Measurements from ENCODE around the gene CFAP46. TPM values are rescaled to one million over a fixed set of nuclear protein-coding genes. Genes with fewer than 3 reads are reported as not detected.

CFAP46 gene
- total RNA-seq, 2 experiments from 2014 or later, result not detected

GRCh38 chr10:132802048-132802447, 140.3 kb downstream of the CFAP46 start:
- ChIA-PET CTCF (no interaction called here), POLR2A (no interaction called here)
- no peaks in the 10 kb centered on the region for H3K36me3 Mint-ChIP-seq (ENCODE audit: low read depth)
- H3K4me1 Mint-ChIP-seq (ENCODE audit: low read depth), result no peaks in the 10 kb centered on the region
- ATAC-seq (ENCODE audit: poor library complexity), result no peak
- intact Hi-C loops (cut with DNase I, micrococcal nuclease), result no loop called here
- H3K27ac ChIP-seq (ENCODE audit: low read depth in 1 of 2, low read length in 2 of 2), result no peak overlapping the region
- no peak overlapping the region for H3K4me3 ChIP-seq (ENCODE audit: low read length)
- no peaks in the 10 kb centered on the region for H3K4me1 ChIP-seq (ENCODE audit: insufficient read depth, low read length)
- no peaks in the 10 kb centered on the region for H3K27me3 ChIP-seq (ENCODE audit: control insufficient read depth in 1 of 2, insufficient read depth in 2 of 2, low read length in 2 of 2)
- DNase-seq, result no peak
- TF ChIP-seq, protein P1, sequence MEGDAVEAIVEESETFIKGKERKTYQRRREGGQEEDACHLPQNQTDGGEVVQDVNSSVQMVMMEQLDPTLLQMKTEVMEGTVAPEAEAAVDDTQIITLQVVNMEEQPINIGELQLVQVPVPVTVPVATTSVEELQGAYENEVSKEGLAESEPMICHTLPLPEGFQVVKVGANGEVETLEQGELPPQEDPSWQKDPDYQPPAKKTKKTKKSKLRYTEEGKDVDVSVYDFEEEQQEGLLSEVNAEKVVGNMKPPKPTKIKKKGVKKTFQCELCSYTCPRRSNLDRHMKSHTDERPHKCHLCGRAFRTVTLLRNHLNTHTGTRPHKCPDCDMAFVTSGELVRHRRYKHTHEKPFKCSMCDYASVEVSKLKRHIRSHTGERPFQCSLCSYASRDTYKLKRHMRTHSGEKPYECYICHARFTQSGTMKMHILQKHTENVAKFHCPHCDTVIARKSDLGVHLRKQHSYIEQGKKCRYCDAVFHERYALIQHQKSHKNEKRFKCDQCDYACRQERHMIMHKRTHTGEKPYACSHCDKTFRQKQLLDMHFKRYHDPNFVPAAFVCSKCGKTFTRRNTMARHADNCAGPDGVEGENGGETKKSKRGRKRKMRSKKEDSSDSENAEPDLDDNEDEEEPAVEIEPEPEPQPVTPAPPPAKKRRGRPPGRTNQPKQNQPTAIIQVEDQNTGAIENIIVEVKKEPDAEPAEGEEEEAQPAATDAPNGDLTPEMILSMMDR (IDR thresholded peaks at IDR 0.05), result no peak
- H3K4me3 Mint-ChIP-seq, result no peak overlapping the region
- peaks cover 0 to 15% of the 10 kb centered on the region in 2 experiments for H3K9me3 ChIP-seq (ENCODE audit: control insufficient read depth in 1 of 2, insufficient read depth in 1 of 2, low read length in 2 of 2)
- H3K27me3 Mint-ChIP-seq, result no peaks in the 10 kb centered on the region
- H3K9me3 Mint-ChIP-seq, result no peaks in the 10 kb centered on the region
- H3K36me3 ChIP-seq (ENCODE audit: insufficient read depth, low read length), result no peaks in the 10 kb centered on the region
- H3K27ac Mint-ChIP-seq, result no peak overlapping the region

GRCh38 chr10:132799865-132800264, 142.5 kb downstream of the CFAP46 start:
- Histone ChIP-seq H3K9me3 (ENCODE audit: control insufficient read depth in 1 of 2, insufficient read depth in 1 of 2, low read length in 2 of 2) (peaks cover 0 to 20% of the 10 kb centered on the region in 2 experiments), H3K4me1 (ENCODE audit: insufficient read depth, low read length) (no peaks in the 10 kb centered on the region), H3K36me3 (ENCODE audit: insufficient read depth, low read length) (no peaks in the 10 kb centered on the region), H3K27me3 (ENCODE audit: control insufficient read depth in 1 of 2, insufficient read depth in 2 of 2, low read length in 2 of 2) (no peaks in the 10 kb centered on the region), H3K27ac (ENCODE audit: low read depth in 1 of 2, low read length in 2 of 2) (no peak overlapping the region), H3K4me3 (ENCODE audit: low read length) (no peak overlapping the region)
- ChIA-PET CTCF (no interaction called here), POLR2A (no interaction called here)
- Mint-ChIP-seq H3K4me3 (no peak overlapping the region), H3K9me3 (no peaks in the 10 kb centered on the region), H3K4me1 (ENCODE audit: low read depth) (no peaks in the 10 kb centered on the region), H3K27ac (no peak overlapping the region), H3K27me3 (no peaks in the 10 kb centered on the region), H3K36me3 (ENCODE audit: low read depth) (no peaks in the 10 kb centered on the region)
- DNase-seq (no peak), ATAC-seq (ENCODE audit: poor library complexity) (no peak)
- intact Hi-C loops (cut with DNase I, micrococcal nuclease), result no loop called here
- TF ChIP-seq, protein P1 (IDR thresholded peaks at IDR 0.05), result no peak

DNA sequence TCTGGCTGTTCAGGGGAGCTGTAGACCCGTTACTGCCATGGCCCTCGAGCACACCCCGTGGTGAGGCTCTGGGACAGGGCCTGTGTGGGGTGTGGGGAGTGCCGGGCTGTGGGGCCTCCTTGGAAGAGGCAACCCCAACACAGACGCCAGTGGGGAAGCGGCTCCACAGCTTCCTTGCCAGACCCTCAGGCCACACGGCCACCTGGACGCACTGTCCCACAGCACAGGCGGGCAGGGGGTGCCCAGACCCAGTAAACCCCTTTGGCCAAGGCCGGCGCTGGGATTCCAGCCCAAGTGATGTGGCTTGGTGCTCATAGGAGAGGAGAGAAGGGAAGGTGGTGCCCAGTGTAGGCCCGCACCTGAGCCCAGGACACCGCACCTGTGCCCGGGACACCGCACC, 143.5 kb downstream of the CFAP46 start:
- H3K9me3 Mint-ChIP-seq, result no peaks in the 10 kb centered on the region
- no peak overlapping the region for H3K27ac ChIP-seq (ENCODE audit: low read depth in 1 of 2, low read length in 2 of 2)
- TF ChIP-seq, protein P1 (IDR thresholded peaks at IDR 0.05), result no peak
- H3K27me3 Mint-ChIP-seq, result no peaks in the 10 kb centered on the region
- DNase-seq (no peak), ATAC-seq (ENCODE audit: poor library complexity) (no peak)
- no peaks in the 10 kb centered on the region for H3K36me3 Mint-ChIP-seq (ENCODE audit: low read depth)
- H3K27ac Mint-ChIP-seq, result no peak overlapping the region
- intact Hi-C loops (cut with DNase I, micrococcal nuclease), result no loop called here
- no peaks in the 10 kb centered on the region for H3K36me3 ChIP-seq (ENCODE audit: insufficient read depth, low read length)
- CTCF ChIA-PET, result no interaction called here
- peaks cover 0 to 24% of the 10 kb centered on the region in 2 experiments for H3K9me3 ChIP-seq (ENCODE audit: control insufficient read depth in 1 of 2, insufficient read depth in 1 of 2, low read length in 2 of 2)
- H3K4me1 Mint-ChIP-seq (ENCODE audit: low read depth), result no peaks in the 10 kb centered on the region
- no peak overlapping the region for H3K4me3 Mint-ChIP-seq
- H3K27me3 ChIP-seq (ENCODE audit: control insufficient read depth in 1 of 2, insufficient read depth in 2 of 2, low read length in 2 of 2), result no peaks in the 10 kb centered on the region
- no peak overlapping the region for H3K4me3 ChIP-seq (ENCODE audit: low read length)
- POLR2A ChIA-PET, result no interaction called here
- H3K4me1 ChIP-seq (ENCODE audit: insufficient read depth, low read length), result no peaks in the 10 kb centered on the region
